Measurements from ENCODE around the gene FSTL4. TPM values are rescaled to one million over a fixed set of nuclear protein-coding genes. Genes with fewer than 3 reads are reported as not detected.

Gene FSTL4
- total and polyA plus RNA-seq, 2 of the 13 experiments (the other 11 are each of a cell fraction or from before 2014, with no cell fraction given) = 2.1 to 3.0 TPM

DNA sequence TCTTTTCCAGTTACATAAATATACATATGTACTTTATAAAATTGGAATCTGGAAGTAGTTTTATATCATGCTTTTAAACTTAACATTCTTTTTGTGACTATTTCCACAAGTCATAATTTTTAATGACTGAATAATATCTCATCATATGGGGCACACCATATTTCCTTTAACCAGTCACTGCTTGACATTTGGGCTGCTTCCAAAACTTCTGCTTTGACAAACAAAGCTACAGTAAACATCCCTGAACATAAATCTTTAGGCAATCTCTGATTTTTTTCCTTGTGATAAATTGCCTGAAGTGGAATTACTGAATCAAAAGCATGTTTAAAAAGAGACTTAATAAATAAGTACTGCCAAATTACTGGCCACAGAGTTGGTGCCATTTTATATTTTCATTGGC lies 178.0 kb downstream of the FSTL4 start (continued):
- no peak for TF ChIP-seq ATF7 (IDR thresholded peaks at IDR 0.05)
- no peak for TF ChIP-seq ATF7 (CRISPR knock-in tag; IDR thresholded peaks at IDR 0.05)
- no peak for TF ChIP-seq ZBTB21 (CRISPR knock-in tag; IDR thresholded peaks at IDR 0.05)
- TF ChIP-seq POLR2AphosphoS2 (IDR thresholded peaks at IDR 0.05; ENCODE audit: low read depth, low read length) = no peak
- TF ChIP-seq, protein P1, sequence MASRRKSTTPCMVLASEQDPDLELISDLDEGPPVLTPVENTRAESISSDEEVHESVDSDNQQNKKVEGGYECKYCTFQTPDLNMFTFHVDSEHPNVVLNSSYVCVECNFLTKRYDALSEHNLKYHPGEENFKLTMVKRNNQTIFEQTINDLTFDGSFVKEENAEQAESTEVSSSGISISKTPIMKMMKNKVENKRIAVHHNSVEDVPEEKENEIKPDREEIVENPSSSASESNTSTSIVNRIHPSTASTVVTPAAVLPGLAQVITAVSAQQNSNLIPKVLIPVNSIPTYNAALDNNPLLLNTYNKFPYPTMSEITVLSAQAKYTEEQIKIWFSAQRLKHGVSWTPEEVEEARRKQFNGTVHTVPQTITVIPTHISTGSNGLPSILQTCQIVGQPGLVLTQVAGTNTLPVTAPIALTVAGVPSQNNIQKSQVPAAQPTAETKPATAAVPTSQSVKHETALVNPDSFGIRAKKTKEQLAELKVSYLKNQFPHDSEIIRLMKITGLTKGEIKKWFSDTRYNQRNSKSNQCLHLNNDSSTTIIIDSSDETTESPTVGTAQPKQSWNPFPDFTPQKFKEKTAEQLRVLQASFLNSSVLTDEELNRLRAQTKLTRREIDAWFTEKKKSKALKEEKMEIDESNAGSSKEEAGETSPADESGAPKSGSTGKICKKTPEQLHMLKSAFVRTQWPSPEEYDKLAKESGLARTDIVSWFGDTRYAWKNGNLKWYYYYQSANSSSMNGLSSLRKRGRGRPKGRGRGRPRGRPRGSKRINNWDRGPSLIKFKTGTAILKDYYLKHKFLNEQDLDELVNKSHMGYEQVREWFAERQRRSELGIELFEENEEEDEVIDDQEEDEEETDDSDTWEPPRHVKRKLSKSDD (CRISPR knock-in tag; IDR thresholded peaks at IDR 0.05; ENCODE audit: low read depth) = no peak
- no peak for TF ChIP-seq ZNF121 (CRISPR knock-in tag; IDR thresholded peaks at IDR 0.05)
- no peak for TF ChIP-seq ZNF329 (CRISPR knock-in tag; IDR thresholded peaks at IDR 0.05; ENCODE audit: low read depth)
- TF ChIP-seq IRF9 (CRISPR knock-in tag; IDR thresholded peaks at IDR 0.05; ENCODE audit: borderline replicate concordance) = no peak
- TF ChIP-seq ZNF879 (CRISPR knock-in tag; IDR thresholded peaks at IDR 0.05) = no peak
- TF ChIP-seq ZNF556 (CRISPR knock-in tag; IDR thresholded peaks at IDR 0.05; ENCODE audit: borderline replicate concordance) = no peak
- no peak for TF ChIP-seq NR2F2 (IDR thresholded peaks at IDR 0.05; ENCODE audit: borderline replicate concordance, low read depth)
- TF ChIP-seq, protein P2, sequence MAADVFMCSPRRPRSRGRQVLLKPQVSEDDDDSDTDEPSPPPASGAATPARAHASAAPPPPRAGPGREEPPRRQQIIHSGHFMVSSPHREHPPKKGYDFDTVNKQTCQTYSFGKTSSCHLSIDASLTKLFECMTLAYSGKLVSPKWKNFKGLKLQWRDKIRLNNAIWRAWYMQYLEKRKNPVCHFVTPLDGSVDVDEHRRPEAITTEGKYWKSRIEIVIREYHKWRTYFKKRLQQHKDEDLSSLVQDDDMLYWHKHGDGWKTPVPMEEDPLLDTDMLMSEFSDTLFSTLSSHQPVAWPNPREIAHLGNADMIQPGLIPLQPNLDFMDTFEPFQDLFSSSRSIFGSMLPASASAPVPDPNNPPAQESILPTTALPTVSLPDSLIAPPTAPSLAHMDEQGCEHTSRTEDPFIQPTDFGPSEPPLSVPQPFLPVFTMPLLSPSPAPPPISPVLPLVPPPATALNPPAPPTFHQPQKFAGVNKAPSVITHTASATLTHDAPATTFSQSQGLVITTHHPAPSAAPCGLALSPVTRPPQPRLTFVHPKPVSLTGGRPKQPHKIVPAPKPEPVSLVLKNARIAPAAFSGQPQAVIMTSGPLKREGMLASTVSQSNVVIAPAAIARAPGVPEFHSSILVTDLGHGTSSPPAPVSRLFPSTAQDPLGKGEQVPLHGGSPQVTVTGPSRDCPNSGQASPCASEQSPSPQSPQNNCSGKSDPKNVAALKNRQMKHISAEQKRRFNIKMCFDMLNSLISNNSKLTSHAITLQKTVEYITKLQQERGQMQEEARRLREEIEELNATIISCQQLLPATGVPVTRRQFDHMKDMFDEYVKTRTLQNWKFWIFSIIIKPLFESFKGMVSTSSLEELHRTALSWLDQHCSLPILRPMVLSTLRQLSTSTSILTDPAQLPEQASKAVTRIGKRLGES (CRISPR knock-in tag; IDR thresholded peaks at IDR 0.05; ENCODE audit: borderline replicate concordance) = no peak
- no peak for TF ChIP-seq MZF1 (CRISPR knock-in tag; IDR thresholded peaks at IDR 0.05; ENCODE audit: borderline replicate concordance)

Data from HepG2 (cell line).